ENCODE measurements around the gene ZYX.
A peak's percentile ranks its signal among the peaks of the same experiment; 100 is the strongest.

ZYX gene

GRCh38 chr7:143362131-143363015 is 18.8 kb upstream of the ZYX start, which contains the start of gene FAM131B:
TSS of gene FAM131B (minus strand) at chr7:143362713. CDS start at chr7:143362603, 110 bp downstream.
- peak; percentile 75 for DNase-seq (ENCODE audit: low spot score)

GRCh38 chr7:143363016-143363937 is 17.9 kb upstream of the ZYX start:
- DNase-seq (ENCODE audit: low spot score), result peak; percentile 54

- no peak for DNase-seq (ENCODE audit: low spot score)
Measured at GRCh38 chr7:143367972-143368371, 13.2 kb upstream of the ZYX start.

- DNase-seq (ENCODE audit: low spot score), result no peak
Measured at GRCh38 chr7:143368387-143368786, 12.8 kb upstream of the ZYX start.

GRCh38 chr7:143369678-143370651 is 11.2 kb upstream of the ZYX start:
- DNase-seq (ENCODE audit: low spot score), result no peak

- DNase-seq (ENCODE audit: low spot score), result peak; percentile 95
Measured at GRCh38 chr7:143372070-143372469, 9.1 kb upstream of the ZYX start.

GRCh38 chr7:143373255-143373794 is 7.8 kb upstream of the ZYX start:
- DNase-seq (ENCODE audit: low spot score), result no peak

- no peak for DNase-seq (ENCODE audit: low spot score)
Measured at GRCh38 chr7:143374561-143374960, 6.6 kb upstream of the ZYX start.

- no peak for DNase-seq (ENCODE audit: low spot score)
Measured at GRCh38 chr7:143375298-143376034, 5.7 kb upstream of the ZYX start.

GRCh38 chr7:143376396-143376795 is 4.7 kb upstream of the ZYX start:
- DNase-seq (ENCODE audit: low spot score), result no peak

- no peak for DNase-seq (ENCODE audit: low spot score)
Measured at GRCh38 chr7:143379611-143380259, 1.4 kb upstream of the ZYX start.

- DNase-seq (ENCODE audit: low spot score), result peak; percentile 84
Measured at GRCh38 chr7:143380260-143380645, 892 bp upstream of the ZYX start.

- DNase-seq (ENCODE audit: low spot score), result no peak
Measured at GRCh38 chr7:143381427-143382125, 431 bp downstream of the ZYX start.

GRCh38 chr7:143382126-143382790 is 1.1 kb downstream of the ZYX start:
- DNase-seq (ENCODE audit: low spot score), result no peak

GRCh38 chr7:143382791-143383641 is 1.9 kb downstream of the ZYX start:
- no peak for DNase-seq (ENCODE audit: low spot score)

GRCh38 chr7:143383642-143383957 is 2.5 kb downstream of the ZYX start:
- DNase-seq (ENCODE audit: low spot score), result no peak

- no peak for DNase-seq (ENCODE audit: low spot score)
Measured at GRCh38 chr7:143384148-143384547, 3.0 kb downstream of the ZYX start.

All from globus pallidus (tissue), 1 donor.